ELR (cell line): Measurements from ENCODE around the gene CDK17.
"Not testable (repeated sequence)": the region's sequence is repeated elsewhere in the genome, so short reads cannot be mapped to it uniquely, and the experiment has no call there.

Source experiments
- DNase-seq: peaks from one replicate; pipeline ENCODE4 v3.0.0-alpha.2; 2015; ENCODE audit warnings: low read depth

CDK17 gene

GRCh38 chr12:96417688-96418087 lies 17.4 kb upstream of the CDK17 start:
- not testable (repeated sequence) for DNase-seq

DNA sequence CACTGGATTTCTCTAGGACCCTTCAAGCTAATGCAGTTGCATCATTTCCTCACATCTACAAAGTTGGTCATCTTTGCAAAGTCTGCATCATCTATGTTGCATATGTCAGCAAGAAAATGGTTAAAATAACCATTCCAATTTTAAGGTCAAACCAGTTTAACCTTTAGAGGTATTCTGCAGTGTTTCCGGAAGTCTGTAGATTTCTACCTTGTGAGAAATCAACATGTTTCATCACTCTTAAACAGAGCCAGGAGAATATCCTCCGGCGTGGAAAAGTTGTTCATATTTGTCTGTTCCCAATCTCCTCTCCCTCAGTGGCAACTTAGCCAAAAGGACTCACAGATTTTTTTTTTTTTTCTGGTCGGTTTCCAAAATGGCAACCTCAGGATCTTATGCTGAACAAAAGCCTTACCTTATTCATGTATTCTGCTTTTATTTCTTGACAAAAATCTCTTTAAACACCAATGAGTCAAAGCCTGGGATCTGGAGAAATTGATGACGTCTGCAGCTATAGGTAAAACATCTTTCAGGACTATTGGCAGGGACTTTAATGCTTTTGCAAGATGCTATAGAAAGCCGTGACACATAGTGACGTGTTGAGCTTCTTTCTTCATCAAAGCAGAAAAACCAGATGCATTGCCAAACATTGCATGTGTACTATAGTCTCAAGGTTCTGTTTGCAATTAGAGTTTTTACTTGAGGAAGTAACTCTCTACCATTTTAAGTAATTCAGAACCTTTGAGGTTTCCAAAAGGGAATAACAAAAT lies 16.0 kb upstream of the CDK17 start:
- peak; percentile 96 for DNase-seq

GRCh38 chr12:96414637-96415036 lies 14.4 kb upstream of the CDK17 start:
- no peak for DNase-seq

GRCh38 chr12:96412431-96412830 lies 12.2 kb upstream of the CDK17 start:
- DNase-seq: no peak

GRCh38 chr12:96409731-96410130 lies 9.5 kb upstream of the CDK17 start:
- DNase-seq: no peak

GRCh38 chr12:96408993-96409392 lies 8.8 kb upstream of the CDK17 start:
- DNase-seq: no peak

DNA sequence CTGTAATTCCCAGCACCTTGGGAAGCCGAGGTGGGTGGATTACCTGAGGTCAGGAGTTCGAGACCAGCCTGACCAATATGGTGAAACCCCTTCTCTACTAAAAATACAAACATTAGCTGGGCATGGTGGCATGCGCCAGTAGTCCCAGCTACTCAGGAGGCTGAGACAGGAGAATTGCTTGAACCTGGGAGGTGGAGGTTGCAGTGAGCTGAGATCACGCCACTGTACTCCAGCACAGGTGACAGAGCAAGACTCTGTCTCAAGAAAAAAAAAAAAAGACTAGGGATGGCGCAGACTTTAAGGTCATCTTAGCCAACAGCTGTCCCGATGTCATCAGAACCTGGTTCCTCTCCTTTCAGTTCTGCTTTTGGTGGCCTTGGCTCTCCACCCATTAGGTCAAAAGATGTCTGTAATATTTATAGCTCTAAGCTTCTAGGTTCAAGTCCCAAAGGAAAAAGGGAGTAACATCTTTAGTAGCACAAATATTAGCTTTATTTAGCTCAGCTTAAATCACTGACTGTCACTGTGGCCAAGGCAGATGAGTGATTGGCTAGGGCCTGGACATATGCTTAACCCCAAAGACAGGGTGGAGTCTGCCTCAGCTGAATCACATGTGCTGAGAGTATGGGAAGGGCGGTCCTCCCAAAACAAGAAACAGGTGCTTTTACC lies 7.3 kb upstream of the CDK17 start:
- not testable (repeated sequence) for DNase-seq

DNA sequence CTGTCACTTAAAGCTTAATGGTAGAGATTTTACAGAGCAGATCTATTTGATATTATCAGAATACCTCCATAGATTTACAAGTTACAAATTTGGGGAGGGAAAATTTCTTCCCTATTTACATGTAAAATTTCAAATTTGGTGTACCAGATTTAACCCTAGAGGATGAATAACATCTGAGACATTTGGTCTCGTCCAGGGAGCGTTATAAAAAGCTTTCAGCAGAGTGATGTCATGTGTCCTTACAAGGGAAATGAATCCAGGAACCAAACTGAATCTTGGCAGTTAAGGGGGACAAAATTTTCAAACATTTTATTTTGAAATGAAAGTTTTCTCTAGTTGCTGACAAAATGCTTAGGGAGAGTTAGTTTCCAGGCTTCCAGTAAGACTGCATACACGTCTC lies 4.5 kb upstream of the CDK17 start:
- peak; percentile 61 for DNase-seq

- DNase-seq: no peak
Observed at GRCh38 chr12:96403870-96404269, 3.6 kb upstream of the CDK17 start.

- DNase-seq: peak; percentile 39
Observed at GRCh38 chr12:96402522-96402921, 2.3 kb upstream of the CDK17 start.

- DNase-seq: no peak
Observed at GRCh38 chr12:96402061-96402460, 1.8 kb upstream of the CDK17 start.

GRCh38 chr12:96401076-96401871 lies 1.0 kb upstream of the CDK17 start:
- peak; percentile 94 for DNase-seq

DNA sequence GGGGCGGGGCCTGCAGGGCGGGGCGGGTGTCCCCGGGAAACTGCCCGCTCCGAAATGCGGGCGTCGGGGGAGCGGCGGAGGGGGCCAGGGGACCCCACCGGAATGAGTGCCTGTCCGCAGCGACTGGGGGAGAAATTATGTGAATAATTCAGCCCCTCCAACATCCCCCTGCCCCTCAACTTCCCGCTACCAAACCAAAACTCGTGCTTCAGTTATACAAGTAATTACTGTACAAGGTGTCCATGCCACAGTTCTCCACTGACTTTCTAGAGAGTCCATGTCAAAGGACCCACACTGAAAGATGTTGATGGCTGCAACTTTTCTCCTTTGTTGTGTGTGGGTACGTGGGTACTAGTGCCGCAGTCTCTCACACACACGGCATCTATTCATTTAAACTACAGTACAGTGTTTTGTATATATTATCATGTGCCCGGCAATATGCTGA lies 414 bp upstream of the CDK17 start:
- DNase-seq: no peak

DNA sequence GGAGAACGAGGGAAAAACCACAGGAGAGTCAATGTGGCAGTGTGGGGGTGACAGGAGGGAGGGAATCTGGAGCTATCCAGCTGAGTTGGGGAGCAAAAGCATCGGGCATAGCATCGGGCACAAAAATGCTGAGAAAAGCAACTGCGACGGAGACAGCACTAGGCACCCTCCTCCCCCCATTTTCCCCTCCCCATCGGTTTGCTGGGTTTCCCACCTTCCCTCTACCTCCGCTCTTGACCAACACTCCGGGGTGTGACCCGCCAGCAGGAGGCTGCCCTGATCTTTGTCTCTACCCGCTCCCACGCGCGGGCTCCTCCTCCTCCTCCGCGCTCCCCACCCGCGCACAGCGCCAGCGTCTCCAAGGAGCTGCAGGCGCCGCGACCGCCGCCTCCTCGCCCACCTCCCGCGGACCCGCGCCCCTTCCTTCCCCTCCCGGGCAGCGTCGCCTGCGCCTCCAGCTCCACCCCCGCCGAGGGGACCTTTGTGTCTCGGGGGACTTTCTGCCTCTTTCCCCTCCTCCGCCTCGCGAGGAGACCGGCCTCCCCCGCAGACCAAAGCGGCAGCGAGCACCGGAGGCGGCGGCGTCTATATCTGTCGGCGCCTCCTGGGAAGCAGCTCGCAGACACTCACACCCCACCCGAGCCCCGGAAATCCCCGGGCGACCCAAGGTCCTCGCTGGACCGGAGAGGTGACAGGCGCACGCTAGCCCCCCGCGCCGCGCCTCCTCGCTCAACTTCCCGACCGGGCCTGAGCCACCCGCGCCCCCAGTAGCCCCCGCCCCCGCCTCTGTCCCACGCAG lies 920 bp downstream of the CDK17 start:
- peak; percentile 75 for DNase-seq

DNA sequence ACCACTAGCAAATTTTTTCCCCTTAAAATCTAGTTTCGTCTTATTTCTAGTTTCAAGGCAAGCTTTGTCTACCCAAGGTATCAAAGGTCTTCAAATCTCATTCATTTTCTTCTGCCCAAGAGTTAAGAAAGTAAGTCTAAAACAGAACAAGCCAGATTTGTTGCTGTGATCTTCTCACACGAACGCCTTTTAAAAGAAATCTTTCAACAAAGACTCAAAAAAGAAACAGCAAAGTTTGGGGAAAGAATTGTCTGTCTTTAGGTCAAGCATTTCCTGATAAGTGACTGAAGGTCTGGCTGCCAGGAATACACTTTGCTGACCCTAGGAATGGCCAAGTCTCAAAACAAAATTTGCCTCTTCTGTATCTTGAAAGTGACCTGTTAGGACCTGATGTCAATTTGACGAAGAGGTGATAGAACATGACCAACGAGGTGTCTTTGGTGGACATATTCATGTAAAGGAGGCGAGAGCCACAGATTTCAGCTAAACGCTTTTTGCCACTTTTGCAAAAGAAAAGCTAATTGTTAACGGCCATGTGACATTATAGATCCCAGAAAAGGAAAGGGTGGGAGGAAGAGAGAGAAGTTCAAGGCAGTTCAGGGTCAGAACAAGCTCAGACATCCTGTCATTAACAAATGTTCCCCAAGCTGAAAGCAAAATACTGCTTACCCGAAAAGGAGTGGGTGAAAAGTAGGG lies 1.7 kb downstream of the CDK17 start:
- DNase-seq: peak; percentile 16

- DNase-seq: peak; percentile 39
Observed at GRCh38 chr12:96397756-96398423, 2.3 kb downstream of the CDK17 start.

GRCh38 chr12:96396914-96397313 lies 3.3 kb downstream of the CDK17 start:
- no peak for DNase-seq

- no peak for DNase-seq
Observed at GRCh38 chr12:96396209-96396608, 4.0 kb downstream of the CDK17 start.

DNA sequence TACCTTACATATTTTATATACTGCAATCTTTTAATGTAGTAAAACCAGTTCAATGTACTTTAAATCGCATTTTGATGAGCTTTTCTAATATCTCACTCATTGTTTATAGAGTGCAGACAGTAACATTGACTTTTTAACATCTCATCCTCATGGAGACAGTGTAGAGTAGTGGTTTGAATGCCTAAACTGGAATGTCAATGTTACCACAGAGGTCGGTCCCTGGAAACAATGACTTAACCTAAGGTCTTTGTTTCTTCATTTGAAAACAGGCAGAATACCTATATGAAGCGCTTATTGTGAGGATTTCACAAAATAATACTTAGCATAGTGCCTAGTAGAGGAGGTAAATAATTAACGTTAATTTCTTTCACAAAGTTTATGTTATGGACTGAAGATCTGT lies 5.0 kb downstream of the CDK17 start:
- no peak for DNase-seq

GRCh38 chr12:96393229-96393628 lies 7.0 kb downstream of the CDK17 start:
- DNase-seq: not testable (repeated sequence)

DNA sequence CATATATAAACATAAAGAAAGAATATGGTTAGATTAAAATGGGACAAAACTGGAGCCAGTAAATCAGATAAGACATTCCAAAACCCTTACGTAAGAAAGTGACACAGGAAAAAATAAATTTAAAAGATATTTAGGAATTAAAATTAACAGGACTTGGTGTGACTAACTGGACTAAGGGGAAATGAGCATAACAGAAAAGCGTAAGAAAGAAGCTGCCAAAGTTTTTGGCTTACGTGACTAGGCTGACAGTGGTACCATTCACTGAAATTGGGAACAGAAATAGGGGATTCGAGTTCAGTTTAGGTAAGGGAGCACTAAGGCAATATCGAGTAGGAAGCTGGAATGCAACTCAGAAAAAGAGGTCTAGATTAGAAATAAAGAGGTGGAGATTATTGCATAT lies 7.8 kb downstream of the CDK17 start:
- DNase-seq: no peak
